ENCODE results near the gene KLHL9.
"Not testable (repeated sequence)": the region's sequence is repeated elsewhere in the genome, so short reads cannot be mapped to it uniquely, and the experiment has no call there.

The KLHL9 gene, protein sequence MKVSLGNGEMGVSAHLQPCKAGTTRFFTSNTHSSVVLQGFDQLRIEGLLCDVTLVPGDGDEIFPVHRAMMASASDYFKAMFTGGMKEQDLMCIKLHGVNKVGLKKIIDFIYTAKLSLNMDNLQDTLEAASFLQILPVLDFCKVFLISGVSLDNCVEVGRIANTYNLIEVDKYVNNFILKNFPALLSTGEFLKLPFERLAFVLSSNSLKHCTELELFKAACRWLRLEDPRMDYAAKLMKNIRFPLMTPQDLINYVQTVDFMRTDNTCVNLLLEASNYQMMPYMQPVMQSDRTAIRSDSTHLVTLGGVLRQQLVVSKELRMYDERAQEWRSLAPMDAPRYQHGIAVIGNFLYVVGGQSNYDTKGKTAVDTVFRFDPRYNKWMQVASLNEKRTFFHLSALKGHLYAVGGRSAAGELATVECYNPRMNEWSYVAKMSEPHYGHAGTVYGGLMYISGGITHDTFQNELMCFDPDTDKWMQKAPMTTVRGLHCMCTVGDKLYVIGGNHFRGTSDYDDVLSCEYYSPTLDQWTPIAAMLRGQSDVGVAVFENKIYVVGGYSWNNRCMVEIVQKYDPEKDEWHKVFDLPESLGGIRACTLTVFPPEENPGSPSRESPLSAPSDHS

DNA sequence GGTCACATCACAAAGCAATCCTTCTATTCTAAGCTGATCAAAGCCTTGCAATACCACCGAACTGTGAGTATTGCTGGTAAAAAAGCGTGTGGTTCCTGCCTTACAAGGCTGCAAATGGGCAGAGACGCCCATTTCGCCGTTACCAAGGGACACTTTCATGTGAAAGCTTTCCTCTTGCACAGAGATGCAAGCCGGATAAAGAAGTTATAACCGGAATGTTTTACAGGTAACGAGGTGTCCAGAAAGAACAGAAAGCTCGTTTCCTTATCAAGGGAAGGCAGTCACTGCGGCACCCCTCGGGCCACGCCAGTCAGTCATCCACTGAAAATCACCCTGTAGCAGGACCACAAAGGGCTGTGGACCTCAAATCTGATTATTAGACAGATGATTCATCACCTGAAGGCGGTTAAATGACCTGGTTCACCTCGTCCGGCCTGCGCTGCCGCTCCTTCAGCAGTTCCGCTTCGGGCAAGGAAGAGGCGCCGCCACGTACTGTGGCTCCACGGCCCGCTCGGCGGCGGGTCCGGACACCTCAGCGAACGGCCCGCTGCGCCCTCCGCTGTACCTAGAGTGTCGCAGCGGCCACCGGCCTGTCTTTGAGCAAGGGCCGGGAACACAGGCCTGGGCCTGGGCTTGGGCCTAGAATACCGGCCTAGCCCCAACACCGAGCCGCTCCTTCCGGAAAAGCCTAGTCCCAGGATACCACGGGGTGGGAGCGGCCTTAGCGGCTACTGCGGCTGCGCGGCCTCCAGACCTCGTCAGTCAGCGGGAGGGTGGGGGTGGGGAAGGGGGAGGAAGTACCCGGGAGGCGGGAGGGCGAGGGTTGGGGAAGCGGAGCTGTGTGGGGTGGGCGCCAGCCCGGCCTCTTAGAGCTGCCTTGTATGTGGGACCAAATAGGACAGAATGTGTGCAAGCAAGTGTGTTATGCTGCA, at the start of gene KLHL9:
TSS of gene KLHL9 (minus strand) at position 704 of the 932 bp plus-strand sequence. CDS start at position 159, 545 bp downstream.
- peak; percentile 67 to 74 for DNase-seq (ENCODE audit: low read depth in 2 of 2)

DNA sequence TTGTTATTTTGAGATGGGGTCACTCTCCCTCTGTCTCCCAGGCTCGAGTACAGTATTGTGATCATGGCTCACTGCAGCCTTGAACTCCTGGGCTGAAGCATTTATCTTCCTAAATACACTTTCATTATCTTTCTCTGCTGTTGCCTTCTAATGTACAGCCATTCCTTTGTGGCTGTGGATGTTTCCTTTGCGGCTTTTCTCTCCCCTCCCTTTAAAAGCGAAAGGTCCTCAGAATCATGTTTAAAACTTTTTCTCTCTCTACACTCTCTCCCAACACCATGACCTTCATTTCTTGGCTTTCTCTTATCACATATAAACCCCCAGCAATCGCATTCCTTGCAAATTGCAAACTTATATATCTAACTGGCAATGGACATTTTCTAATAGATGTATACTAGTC, 48.4 kb upstream of the KLHL9 start:
- DNase-seq (ENCODE audit: low read depth in 2 of 2): no peak

GRCh38 chr9:21381448-21382339, 46.5 kb upstream of the KLHL9 start:
- no peak for DNase-seq (ENCODE audit: low read depth in 2 of 2)

- DNase-seq (ENCODE audit: low read depth in 2 of 2): not testable (repeated sequence)
Measured at GRCh38 chr9:21371467-21371866, 36.3 kb upstream of the KLHL9 start.

DNA sequence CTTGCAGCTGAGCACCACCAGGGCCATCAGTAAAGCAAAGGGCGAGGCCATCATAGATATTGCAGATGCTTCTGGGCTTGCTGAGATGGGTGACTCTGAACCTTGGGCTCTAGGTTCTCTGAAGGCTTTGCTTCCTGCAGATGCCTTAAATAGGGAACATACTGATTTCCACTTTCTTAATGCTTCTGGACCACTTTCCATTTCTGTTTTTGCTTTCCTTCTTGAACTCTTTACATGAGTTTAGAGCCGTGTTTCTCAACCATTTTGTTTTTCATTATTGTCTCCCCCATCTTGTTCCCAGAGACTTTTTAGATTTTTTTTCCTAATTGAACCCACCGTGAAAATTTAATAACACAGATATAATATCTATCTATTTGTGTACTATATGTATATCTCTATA, 32.8 kb upstream of the KLHL9 start, which contains the start of gene IFNA13:
TSS of gene IFNA13 (minus strand) at position 101 of the 400 bp plus-strand sequence. CDS start at position 54, 47 bp downstream.
- DNase-seq (ENCODE audit: low read depth in 2 of 2): no peak

GRCh38 chr9:21367169-21367568, 32.0 kb upstream of the KLHL9 start:
- not testable (repeated sequence) for DNase-seq (ENCODE audit: low read depth in 2 of 2)

DNA sequence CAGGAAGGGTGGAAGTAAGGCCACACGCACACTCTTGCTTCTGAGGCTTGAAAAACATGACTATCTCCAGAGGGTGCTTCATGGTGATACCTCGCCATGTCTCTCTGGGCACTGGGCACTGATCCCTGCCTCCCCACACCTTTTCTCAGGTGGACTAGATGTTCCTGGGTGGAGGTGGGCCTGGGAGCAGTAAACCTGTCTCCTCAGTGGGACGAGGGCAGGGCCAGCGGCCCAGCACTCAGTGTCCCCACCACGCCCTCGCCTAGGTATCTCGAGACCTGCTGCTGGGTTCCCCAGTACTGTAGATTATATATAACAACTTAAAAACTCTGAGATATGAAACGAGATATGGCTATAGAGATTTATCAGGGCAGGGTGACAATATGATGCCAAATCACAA, 27.1 kb upstream of the KLHL9 start:
- no peak for DNase-seq (ENCODE audit: low read depth in 2 of 2)

DNA sequence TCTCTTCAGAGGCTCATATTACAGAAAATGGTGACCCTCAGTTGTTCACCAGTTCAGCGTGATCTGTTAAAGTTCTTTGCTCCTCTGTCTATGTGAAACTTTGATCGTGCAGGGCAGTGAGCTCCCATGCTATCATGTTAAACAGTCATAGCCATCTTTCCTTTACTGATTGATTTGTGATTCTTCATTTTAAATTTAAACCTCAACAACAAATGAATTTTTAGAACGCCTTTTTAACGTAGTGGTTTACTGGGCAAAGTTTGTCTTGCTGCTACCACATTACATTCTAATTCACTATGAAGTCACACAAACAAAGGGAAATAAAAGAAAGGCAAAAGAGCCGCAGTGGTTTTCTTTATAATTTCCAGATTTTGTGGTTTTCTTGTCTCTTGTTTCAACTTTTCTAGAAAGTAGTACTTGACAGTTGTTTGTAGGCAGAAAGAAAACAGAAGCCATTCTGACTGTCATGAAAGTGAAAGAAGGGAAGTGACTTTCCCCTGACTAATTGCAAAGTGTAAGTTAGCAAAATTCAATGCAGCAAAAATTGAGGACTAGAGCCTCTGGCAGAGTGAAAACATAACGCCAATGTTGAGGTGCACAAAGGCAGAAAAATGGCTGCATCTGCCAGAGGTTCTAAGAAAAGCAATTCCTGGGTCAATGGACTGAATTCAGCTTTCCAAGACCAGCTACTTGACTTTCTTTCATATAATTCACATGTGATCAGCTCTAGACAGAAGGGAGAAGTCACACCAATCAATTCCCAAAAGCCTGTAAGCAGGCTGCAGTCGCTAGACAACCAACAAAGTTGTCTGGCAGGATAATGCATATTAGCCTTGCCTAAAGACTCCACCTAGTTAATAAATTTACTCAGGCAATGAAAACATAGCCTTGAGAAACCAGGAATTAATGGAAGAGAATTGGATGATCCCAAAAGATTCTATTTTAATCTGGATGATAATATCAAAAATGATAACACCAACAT, 22.6 kb upstream of the KLHL9 start:
- no peak for DNase-seq (ENCODE audit: low read depth in 2 of 2)

DNA sequence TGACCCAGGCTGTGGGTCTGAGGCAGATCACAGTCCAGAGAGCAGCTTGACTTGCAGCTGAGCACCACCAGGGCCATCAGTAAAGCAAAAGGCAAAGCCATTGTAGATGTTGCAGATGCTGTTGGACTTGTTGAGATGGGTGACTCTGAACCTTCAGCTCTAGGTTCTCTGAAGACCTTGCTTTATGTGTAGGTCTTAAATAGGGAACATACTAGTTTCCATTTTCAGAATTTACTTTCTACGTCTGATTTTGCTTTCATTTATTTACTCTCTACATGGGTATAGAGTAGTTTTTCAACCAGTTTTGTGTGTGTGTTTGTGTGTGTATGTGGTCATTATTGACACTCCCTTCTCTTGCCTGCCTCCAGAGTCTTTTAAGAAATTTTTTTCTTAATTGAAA, 15.6 kb upstream of the KLHL9 start, which contains the start of gene IFNA6:
TSS of gene IFNA6 (minus strand) at position 101 of the 400 bp plus-strand sequence. CDS start at position 101, 0 bp downstream.
- no peak for DNase-seq (ENCODE audit: low read depth in 2 of 2)

- no peak for DNase-seq (ENCODE audit: low read depth in 2 of 2)
Measured at GRCh38 chr9:21348430-21348970, 13.3 kb upstream of the KLHL9 start.

DNA sequence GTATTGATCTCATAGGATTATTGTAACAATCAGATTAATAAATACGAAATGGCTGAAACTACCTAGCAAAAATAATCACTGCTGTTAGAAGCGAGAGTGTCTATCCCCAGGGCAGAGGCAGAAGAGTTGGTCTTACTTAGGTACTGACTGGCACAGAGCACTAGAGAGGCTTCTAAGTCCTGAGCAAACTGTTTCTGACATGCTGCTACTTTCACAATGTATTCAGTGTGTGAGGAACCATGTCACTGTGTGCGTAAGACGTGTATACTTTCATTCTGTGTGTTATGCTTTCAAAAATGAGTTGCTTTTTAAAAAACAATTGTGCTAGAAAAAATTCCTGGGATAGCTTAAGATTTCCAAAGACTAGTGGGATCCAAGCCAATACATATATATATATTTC, 5.5 kb upstream of the KLHL9 start:
- no peak for DNase-seq (ENCODE audit: low read depth in 2 of 2)

GRCh38 chr9:21336457-21336856, 1.3 kb upstream of the KLHL9 start:
- DNase-seq (ENCODE audit: low read depth in 2 of 2): no peak

DNA sequence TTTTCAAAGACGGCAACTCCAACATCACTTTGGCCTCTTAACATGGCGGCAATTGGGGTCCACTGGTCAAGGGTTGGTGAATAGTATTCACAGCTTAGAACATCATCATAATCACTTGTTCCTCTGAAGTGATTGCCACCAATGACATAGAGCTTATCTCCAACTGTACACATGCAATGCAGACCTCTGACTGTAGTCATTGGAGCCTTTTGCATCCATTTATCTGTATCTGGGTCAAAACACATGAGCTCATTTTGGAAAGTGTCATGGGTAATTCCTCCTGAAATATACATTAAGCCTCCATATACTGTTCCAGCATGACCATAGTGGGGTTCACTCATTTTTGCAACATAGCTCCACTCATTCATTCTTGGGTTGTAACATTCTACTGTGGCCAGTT, 2.0 kb downstream of the KLHL9 start:
- DNase-seq (ENCODE audit: low read depth in 2 of 2): no peak

DNA sequence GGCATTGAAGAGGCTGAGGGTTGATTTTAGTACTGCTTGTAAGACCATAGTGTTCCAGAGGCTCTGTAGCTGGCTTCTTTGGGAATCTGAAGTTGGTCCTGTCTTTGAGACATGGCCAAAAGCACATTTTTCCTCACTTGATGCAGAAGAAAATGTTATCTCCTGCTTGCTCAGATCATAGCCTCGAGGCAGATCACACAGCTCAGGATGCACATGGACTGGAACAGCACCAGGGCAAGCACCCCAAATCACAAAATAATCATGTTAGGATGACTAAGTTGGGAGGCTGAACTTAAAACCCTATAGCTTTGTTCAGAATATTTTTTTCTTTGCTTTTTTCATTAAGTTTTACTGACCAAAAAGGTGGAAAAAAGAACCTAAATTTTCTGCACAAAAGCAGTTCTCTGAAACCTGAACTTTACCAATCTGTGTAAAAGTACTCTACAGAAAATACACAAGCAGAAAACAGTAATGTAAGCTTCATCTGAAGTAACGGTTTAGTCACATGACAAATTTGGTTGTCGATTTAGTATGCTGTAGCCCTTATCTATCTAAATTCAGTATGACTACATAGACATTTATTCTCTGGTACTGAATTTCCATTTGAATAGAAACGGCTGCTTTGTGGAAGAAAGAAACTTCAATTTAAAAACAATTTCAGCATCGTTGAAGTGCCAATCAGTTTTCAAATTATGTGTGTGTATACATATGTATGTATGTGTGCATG, 3.4 kb downstream of the KLHL9 start:
- no peak for DNase-seq (ENCODE audit: low read depth in 2 of 2)

DNA sequence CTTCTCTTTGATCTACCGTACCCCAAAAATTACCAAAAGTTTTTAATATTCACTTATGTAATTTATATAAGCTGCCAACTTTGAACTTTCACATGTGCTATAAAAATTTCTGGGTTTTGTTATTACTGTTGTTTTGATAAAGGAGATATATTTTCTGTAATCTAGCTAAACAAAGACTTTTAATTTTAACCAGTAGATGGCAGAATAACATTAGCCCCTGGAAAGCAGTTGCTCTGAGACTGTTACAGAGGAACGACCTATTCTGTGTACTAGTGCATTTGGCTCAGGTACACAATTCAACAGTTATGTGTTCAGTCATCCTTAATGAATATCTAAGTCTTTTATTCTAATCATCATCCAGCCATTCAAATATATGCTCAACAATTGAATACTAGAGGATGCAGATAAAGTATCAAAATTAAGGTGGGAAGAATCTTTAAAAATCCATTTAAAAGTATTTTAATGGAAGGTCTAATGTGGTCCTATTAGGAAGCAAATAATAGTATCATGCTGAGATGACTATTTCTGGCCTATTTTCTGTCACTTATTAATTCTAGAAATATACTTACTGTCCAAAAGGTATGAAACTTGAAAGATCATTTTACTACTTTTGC, 8.6 kb downstream of the KLHL9 start:
- no peak for DNase-seq (ENCODE audit: low read depth in 2 of 2)

- no peak for DNase-seq (ENCODE audit: low read depth in 2 of 2)
Measured at GRCh38 chr9:21324047-21324446, 11.2 kb downstream of the KLHL9 start.

GRCh38 chr9:21322911-21323461, 12.2 kb downstream of the KLHL9 start:
- no peak for DNase-seq (ENCODE audit: low read depth in 2 of 2)

GRCh38 chr9:21320465-21320864, 14.7 kb downstream of the KLHL9 start:
- no peak for DNase-seq (ENCODE audit: low read depth in 2 of 2)
